SK-N-SH (cell line): ENCODE data around the gene RIMS3. TPM values are rescaled to one million over a fixed set of nuclear protein-coding genes. Genes with fewer than 3 reads are reported as not detected.

Source experiments
- CTCF ChIA-PET: fragments of 300-600, 350-600 bp; formaldehyde crosslinking; extraction: SDS; loops from one replicate; lab custom pipeline; 2021; lab: Yijun Ruan, JAX
- POLR2A ChIA-PET: fragments of 350-600 bp; sonication (Branson Sonifier 250); formaldehyde crosslinking; extraction: SDS; loops from one replicate; lab custom pipeline; 2020; ENCODE audit warnings: antibody characterized with exemption, inconsistent platforms; lab: Yijun Ruan, JAX
- DNase-seq: peaks from one replicate; pipeline ENCODE4 v3.0.0; 2012
- H2AFZ ChIP-seq: fragments of 200-600 bp; sonication (generic); 2 replicates; pipeline ENCODE4 v1.8.1; 2016; ENCODE audit warnings: antibody characterized with exemption, mild to moderate bottlenecking, low read depth
- H3F3A ChIP-seq: fragments of 200-600 bp; sonication (generic); replicated peaks from 2 replicates; pipeline ENCODE3; 2016; ENCODE audit warnings: antibody characterized with exemption, mild to moderate bottlenecking; ENCODE audit not compliant: insufficient read depth
- H3K27ac ChIP-seq, 2 experiments: fragments of 200-500 bp in 1 of 2; fragments of 200-600 bp in 1 of 2; sonication (Bioruptor generic) in 1 of 2; sonication (generic), shearing (Covaris generic) in 1 of 2; 2 replicates each; pipeline versions ENCODE4 v1.5.1 to v1.6.1; 2014 to 2016; ENCODE audit warnings: low read depth in 2 of 2, inconsistent platforms in 1 of 2, low read length in 1 of 2, mild to moderate bottlenecking in 1 of 2, mixed read lengths in 1 of 2
- H3K27me3 ChIP-seq: fragments of 200-600 bp; sonication (generic), shearing (Covaris generic); 2 replicates; pipeline ENCODE4 v1.6.1; 2016; ENCODE audit warnings: mixed run types; ENCODE audit not compliant: insufficient read depth
- H3K36me3 ChIP-seq, 2 experiments: fragments of 200-500 bp in 1 of 2; fragments of 200-600 bp in 1 of 2; sonication (Bioruptor generic) in 1 of 2; sonication (generic) in 1 of 2; replicated peaks in 1 of 2; 2 replicates each; pipeline versions ENCODE3 to v1.5.1; 2014 to 2016; ENCODE audit warnings: low read length in 1 of 2, mild to moderate bottlenecking in 1 of 2; ENCODE audit not compliant: insufficient read depth in 2 of 2, control insufficient read depth in 1 of 2
- H3K4me1 ChIP-seq, 2 experiments: fragments of 200-500 bp in 1 of 2; fragments of 200-600 bp in 1 of 2; sonication (Bioruptor generic) in 1 of 2; sonication (generic), shearing (Covaris generic) in 1 of 2; 2 replicates each; pipeline versions ENCODE4 v1.5.1 to v1.6.1; 2014 to 2016; ENCODE audit warnings: low read depth in 1 of 2, low read length in 1 of 2, mixed run types in 1 of 2; ENCODE audit not compliant: insufficient read depth in 2 of 2, control insufficient read depth in 1 of 2
- H3K4me2 ChIP-seq: fragments of 200-600 bp; sonication (generic), shearing (Covaris generic); 2 replicates; pipeline ENCODE4 v1.6.1; 2017; ENCODE audit warnings: mixed run types
- H3K4me3 ChIP-seq, 2 experiments: fragments of 200-500 bp in 1 of 2; fragments of 200-600 bp in 1 of 2; sonication (Bioruptor generic) in 1 of 2; sonication (generic), shearing (Covaris generic) in 1 of 2; 2 replicates each; pipeline versions ENCODE4 v1.5.1 to v1.8.1; 2014 to 2016; ENCODE audit warnings: low read depth in 2 of 2, inconsistent platforms in 1 of 2, low read length in 1 of 2, mild to moderate bottlenecking in 1 of 2, mixed read lengths in 1 of 2, moderate library complexity in 1 of 2
- H3K79me2 ChIP-seq: fragments of 200-600 bp; sonication (generic); 2 replicates; pipeline ENCODE4 v1.8.1; 2017; ENCODE audit warnings: mild to moderate bottlenecking; ENCODE audit not compliant: insufficient read depth
- H3K9ac ChIP-seq: fragments of 200-600 bp; sonication (generic); 2 replicates; pipeline ENCODE4 v1.6.1; 2017; ENCODE audit warnings: mixed run types
- H3K9me2 ChIP-seq: fragments of 200-600 bp; sonication (generic); 2 replicates; pipeline ENCODE4 v1.6.1; 2017; ENCODE audit warnings: mixed run types
- H3K9me3 ChIP-seq: fragments of 200-600 bp; sonication (generic); 2 replicates; pipeline ENCODE4 v1.6.1; 2017; ENCODE audit warnings: mixed run types, mild to moderate bottlenecking, moderate library complexity
- H4K20me1 ChIP-seq: fragments of 200-600 bp; sonication (generic); 2 replicates; pipeline ENCODE4 v1.6.1; 2017; ENCODE audit warnings: mild to moderate bottlenecking, mixed run types; ENCODE audit not compliant: insufficient read depth
- ELF1 ChIP-seq: IDR thresholded peaks from 2 replicates; pipeline ENCODE4 v1.4.0; 2012
- EP300 ChIP-seq, 2 experiments: IDR thresholded peaks; 2 replicates each; pipeline versions ENCODE4 v1.4.0 to v1.6.1; 2012; ENCODE audit warnings: borderline replicate concordance in 1 of 2, low read depth in 1 of 2, low read length in 1 of 2
- EZH2phosphoT487 ChIP-seq: fragments of 200-600 bp; sonication (generic); IDR thresholded peaks from 2 replicates; pipeline ENCODE4 v1.6.1; 2017; ENCODE audit warnings: low read depth, mixed run types, mild to moderate bottlenecking, antibody characterized with exemption, moderate library complexity, borderline replicate concordance
- FOXJ3 ChIP-seq: sonication (generic); formaldehyde crosslinking; IDR thresholded peaks from 2 replicates; pipeline ENCODE4 v1.5.1; 2020; ENCODE audit warnings: mild to moderate bottlenecking, missing genetic modification reagents
- FOXM1 ChIP-seq: IDR thresholded peaks from 2 replicates; pipeline ENCODE4 v1.4.0; 2012; ENCODE audit warnings: low read depth, mild to moderate bottlenecking
- IRF3 ChIP-seq: fragments of 150-350 bp; IDR thresholded peaks from 2 replicates; pipeline ENCODE4 v1.6.1; 2016; ENCODE audit warnings: mild to moderate bottlenecking, low read depth, low read length
- JUND ChIP-seq: IDR thresholded peaks from 2 replicates; pipeline ENCODE4 v1.4.0; 2012
- MEF2A ChIP-seq: IDR thresholded peaks from 2 replicates; pipeline ENCODE4 v1.4.0; 2012; ENCODE audit warnings: low read depth, borderline replicate concordance
- MXI1 ChIP-seq: IDR thresholded peaks from 2 replicates; pipeline ENCODE4 v1.6.1; 2012; ENCODE audit warnings: mild to moderate bottlenecking, low read depth, low read length, improper control_type of control experiment
- NFIC ChIP-seq: IDR thresholded peaks from 2 replicates; pipeline ENCODE4 v1.4.0; 2012; ENCODE audit warnings: borderline replicate concordance
- PBX3 ChIP-seq: IDR thresholded peaks from 2 replicates; pipeline ENCODE4; 2012
- RAD21 ChIP-seq: IDR thresholded peaks from 2 replicates; pipeline ENCODE4 v1.6.1; 2012; ENCODE audit warnings: mild to moderate bottlenecking, low read length
- RCOR1 ChIP-seq: fragments of 150-350 bp; IDR thresholded peaks from 2 replicates; pipeline ENCODE4 v1.6.1; 2017; ENCODE audit warnings: antibody characterized with exemption, low read length
- RXRA ChIP-seq: IDR thresholded peaks from 2 replicates; pipeline ENCODE4 v1.4.0; 2012; ENCODE audit warnings: low read depth, mild to moderate bottlenecking, borderline replicate concordance
- SIN3A ChIP-seq: IDR thresholded peaks from 2 replicates; pipeline ENCODE4 v1.6.1; 2012; ENCODE audit warnings: low read depth, mild to moderate bottlenecking, low read length, moderate library complexity, borderline replicate concordance
- SMC3 ChIP-seq: IDR thresholded peaks from 2 replicates; pipeline ENCODE4 v1.6.1; 2012; ENCODE audit warnings: low read depth, low read length, improper control_type of control experiment
- TCF12 ChIP-seq: IDR thresholded peaks from 2 replicates; pipeline ENCODE4 v1.4.0; 2012
- ZBTB33 ChIP-seq: IDR thresholded peaks from 2 replicates; pipeline ENCODE4 v1.4.0; 2012; ENCODE audit warnings: low read depth, borderline replicate concordance
- WGBS: methylation state at CpG from one replicate; pipeline ENCODE4 v1.1.6; 2017; ENCODE audit warnings: low lambda C conversion rate; 5-methylcytosine and 5-hydroxymethylcytosine counted together
- polyA plus RNA-seq, 3 experiments: library from polyadenylated mRNA; depleted of rRNA; stranded (reverse); fragments of >200 nt; gene quantifications; 2 replicates each; pipeline ENCODE4 v1.2.3, GENCODE V29; 2012
- TF ChIP-seq, protein P1 (sequence below): IDR thresholded peaks from 2 replicates; pipeline ENCODE4 v1.4.0; 2012; ENCODE audit warnings: low read depth

RIMS3 gene
- polyA plus RNA-seq, 1 of the 3 experiments (the other 2 are of a cell fraction), result 1.9 TPM

DNA sequence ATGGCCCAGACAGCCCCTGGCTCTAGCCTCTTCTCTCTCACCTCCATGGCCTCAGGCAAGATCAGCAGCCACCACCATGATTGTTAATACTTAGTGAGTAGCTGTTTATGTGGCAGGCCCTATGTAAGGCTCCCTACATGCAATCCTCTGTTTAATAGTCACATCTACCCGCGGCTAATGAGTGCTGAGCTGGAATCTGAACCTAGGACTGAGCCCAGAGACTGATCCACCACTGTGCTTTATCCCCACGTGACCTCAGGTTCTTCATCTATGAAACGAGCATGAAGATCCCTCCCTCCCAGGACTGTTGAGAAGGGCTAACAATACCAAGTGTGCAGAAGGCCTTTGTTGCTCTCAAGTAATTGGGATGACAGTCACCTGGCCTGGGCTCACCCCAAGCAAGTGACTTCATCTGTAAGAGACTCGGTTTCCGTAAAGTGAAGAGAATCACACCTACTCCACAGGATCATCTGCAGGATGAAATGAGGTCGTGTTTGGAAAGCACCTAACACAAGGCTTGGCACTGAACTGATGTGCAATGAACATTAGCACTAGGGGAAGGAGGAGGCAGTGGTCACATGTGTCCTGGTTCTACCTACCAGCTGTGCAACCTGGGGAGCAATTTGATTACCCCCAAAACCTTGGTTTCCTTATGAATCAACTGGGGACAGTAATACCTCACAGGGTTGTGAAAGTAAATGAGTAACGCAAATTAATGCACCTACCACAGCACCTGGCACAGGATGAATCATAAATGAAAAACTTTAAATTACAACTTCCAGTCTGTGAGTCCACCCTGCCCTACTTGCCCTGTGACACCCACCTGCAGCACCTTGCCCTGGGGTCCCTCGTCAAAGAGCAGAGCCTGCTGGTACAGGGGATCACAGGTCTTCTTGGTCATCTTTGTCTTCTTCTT is 37.2 kb downstream of the RIMS3 start:
- H3K79me2 ChIP-seq, result no peaks in the 10 kb centered on the region
- H2AFZ ChIP-seq, result no peak overlapping the region
- no peak for DNase-seq
- no peaks in the 10 kb centered on the region for H3K27me3 ChIP-seq
- 77% methylated on average over 9 of the region's 9 CpGs for WGBS
- no peaks in the 10 kb centered on the region for H3K36me3 ChIP-seq
- no peak overlapping the region for H3K4me3 ChIP-seq
- TF ChIP-seq ELF1 (no peak), RXRA (no peak), RCOR1 (no peak), EZH2phosphoT487 (no peak), SIN3A (no peak), JUND (no peak)
- no peaks in the 10 kb centered on the region for H3K9me3 ChIP-seq
- no peaks in the 10 kb centered on the region; a peak in 1 of 4 replicates for H3K4me1 ChIP-seq
- no peak overlapping the region for H3K4me2 ChIP-seq
- H3K27ac ChIP-seq, result no peak overlapping the region
- H3F3A ChIP-seq, result no peaks in the 10 kb centered on the region
- no peaks in the 10 kb centered on the region for H4K20me1 ChIP-seq
- ChIA-PET CTCF (interaction anchor here (1.0 to 1.2 kb wide), 3 partner anchors 19 to 146 kb away, joined by 3 to 5 read pairs (median 4); no protein-coding TSS in a partner anchor), POLR2A (no interaction called here)
- no peaks in the 10 kb centered on the region for H3K9me2 ChIP-seq
- H3K9ac ChIP-seq, result no peak overlapping the region

DNA sequence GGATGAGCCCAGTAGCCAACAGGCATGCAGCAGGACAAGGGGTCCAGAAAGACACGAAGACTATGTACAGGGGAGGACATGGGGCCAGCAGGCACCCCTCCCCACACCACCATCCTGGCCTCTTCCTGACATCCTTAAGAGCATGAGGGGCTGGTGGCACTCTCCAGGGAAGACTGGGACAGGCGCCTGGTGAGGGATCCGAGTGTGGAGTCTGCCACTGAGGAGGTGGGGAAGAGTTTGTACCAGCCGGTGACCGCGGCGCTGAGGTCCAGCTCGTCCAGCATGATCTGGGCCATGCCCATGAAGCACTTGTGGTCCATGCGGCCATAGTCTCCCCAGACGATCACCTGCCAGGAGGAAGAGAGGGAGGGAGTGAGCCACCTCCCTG is 39.1 kb downstream of the RIMS3 start:
- Histone ChIP-seq H3K9me3 (no peaks in the 10 kb centered on the region), H3K4me2 (no peak overlapping the region), H3K4me1 (peaks cover 0 to under 1% of the 10 kb centered on the region in 2 experiments; a peak in 1 of 4 replicates), H3K9me2 (no peaks in the 10 kb centered on the region), H3K9ac (no peak overlapping the region), H3K79me2 (no peaks in the 10 kb centered on the region), H3F3A (no peaks in the 10 kb centered on the region), H2AFZ (no peak overlapping the region), H3K4me3 (no peak overlapping the region), H3K27me3 (no peaks in the 10 kb centered on the region), H4K20me1 (no peaks in the 10 kb centered on the region), H3K27ac (no peak overlapping the region), H3K36me3 (no peaks in the 10 kb centered on the region)
- POLR2A ChIA-PET, result interaction anchor here (1.6 kb wide), 1 partner anchor 65 kb away, joined by 5 read pairs; the partner anchor contains the start of gene NFYC
- WGBS, result 80% methylated on average over 1 of the region's 10 CpGs
- CTCF ChIA-PET, result no interaction called here
- DNase-seq, result no peak
- TF ChIP-seq EZH2phosphoT487 (no peak), EP300 (IDR thresholded peaks at IDR 0.05; ENCODE audit: borderline replicate concordance in 1 of 2, low read depth in 1 of 2, low read length in 1 of 2) (no peak), FOXM1 (no peak), SMC3 (no peak), PBX3 (no peak), JUND (no peak), RXRA (no peak), NFIC (no peak), TCF12 (no peak), FOXJ3 (CRISPR knock-in tag) (no peak), MXI1 (no peak), ZBTB33 (no peak), RCOR1 (no peak), SIN3A (no peak), RAD21 (no peak), IRF3 (no peak), MEF2A (no peak)
- TF ChIP-seq, protein P1, sequence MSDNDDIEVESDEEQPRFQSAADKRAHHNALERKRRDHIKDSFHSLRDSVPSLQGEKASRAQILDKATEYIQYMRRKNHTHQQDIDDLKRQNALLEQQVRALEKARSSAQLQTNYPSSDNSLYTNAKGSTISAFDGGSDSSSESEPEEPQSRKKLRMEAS, result no peak
